ENCODE data around the gene MCF2L2.

GRCh38 chr3:183464480-183464879 lies 36.1 kb upstream of the MCF2L2 start:
- TF ChIP-seq CTCF (IDR thresholded peaks at IDR 0.05) (no peak), POLR2A (IDR thresholded peaks at IDR 0.05) (no peak)
